HFF-Myc (cell line): ENCODE results near the gene CD248.

ENCODE experiments used
- DNase-seq: peaks from one replicate; pipeline ENCODE4 v3.0.0-alpha.2; 2011; ENCODE audit warnings: low read depth; ENCODE audit errors: extremely low read depth
- H3K4me3 ChIP-seq: replicated peaks from 2 replicates; pipeline ENCODE4 v1.5.1; 2011; ENCODE audit warnings: low read depth, mild to moderate bottlenecking, control low read depth, low read length
- TF ChIP-seq, protein P1 (sequence below): IDR thresholded peaks from 2 replicates; pipeline ENCODE4 v1.5.1; 2012; ENCODE audit warnings: mild to moderate bottlenecking, low read depth, low read length, control low read depth; ENCODE audit errors: missing control alignments

Gene CD248

GRCh38 chr11:66318600-66318970 is 1.7 kb upstream of the CD248 start:
- no peak for DNase-seq
- TF ChIP-seq, protein P1, sequence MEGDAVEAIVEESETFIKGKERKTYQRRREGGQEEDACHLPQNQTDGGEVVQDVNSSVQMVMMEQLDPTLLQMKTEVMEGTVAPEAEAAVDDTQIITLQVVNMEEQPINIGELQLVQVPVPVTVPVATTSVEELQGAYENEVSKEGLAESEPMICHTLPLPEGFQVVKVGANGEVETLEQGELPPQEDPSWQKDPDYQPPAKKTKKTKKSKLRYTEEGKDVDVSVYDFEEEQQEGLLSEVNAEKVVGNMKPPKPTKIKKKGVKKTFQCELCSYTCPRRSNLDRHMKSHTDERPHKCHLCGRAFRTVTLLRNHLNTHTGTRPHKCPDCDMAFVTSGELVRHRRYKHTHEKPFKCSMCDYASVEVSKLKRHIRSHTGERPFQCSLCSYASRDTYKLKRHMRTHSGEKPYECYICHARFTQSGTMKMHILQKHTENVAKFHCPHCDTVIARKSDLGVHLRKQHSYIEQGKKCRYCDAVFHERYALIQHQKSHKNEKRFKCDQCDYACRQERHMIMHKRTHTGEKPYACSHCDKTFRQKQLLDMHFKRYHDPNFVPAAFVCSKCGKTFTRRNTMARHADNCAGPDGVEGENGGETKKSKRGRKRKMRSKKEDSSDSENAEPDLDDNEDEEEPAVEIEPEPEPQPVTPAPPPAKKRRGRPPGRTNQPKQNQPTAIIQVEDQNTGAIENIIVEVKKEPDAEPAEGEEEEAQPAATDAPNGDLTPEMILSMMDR: no peak
- no peak overlapping the region for H3K4me3 ChIP-seq

DNA sequence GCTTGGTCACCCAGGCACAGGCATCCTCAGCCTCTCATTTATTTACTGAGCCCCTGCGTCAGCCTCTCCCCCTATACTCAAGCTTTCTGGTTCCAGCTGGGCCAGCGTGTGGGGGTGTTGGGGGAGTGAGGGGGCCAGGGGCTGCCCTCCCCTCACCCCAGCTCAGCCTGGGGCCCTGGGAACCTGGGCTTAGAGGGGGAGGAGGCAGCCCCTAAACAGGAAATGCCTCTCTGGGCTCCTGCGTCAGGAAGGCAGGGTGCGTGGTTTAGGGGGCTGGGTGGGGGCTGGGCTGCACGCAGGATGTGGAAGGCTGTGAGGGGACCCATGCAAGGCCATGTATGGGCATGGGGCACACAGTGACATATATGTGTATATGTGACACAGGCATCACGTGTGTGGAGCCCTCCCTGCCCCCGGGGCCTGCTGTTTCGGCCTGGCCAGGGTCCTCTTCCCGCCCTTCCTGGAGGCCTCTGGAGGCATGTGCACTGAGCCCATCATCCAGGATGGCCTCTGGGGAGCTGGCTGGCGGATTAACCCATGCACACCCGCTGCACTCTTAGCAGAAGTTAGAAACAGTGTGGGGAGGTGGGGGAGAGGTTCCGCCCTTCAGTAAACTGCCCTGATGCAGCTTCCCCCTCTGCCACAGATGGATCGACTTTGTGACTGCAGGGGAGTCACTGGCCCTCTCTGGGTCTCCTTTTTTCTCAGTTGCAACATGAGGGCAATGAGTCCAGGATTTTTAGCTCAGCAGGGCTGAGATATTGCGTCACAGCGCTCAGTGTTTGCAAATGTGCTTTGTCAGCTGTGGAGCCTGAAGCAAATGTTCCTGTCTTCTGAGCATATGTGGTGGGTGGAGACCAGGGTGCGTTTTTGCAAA is 1.1 kb upstream of the CD248 start:
- peak overlapping the region; percentile 4; the same call in 1 of the 2 replicates for H3K4me3 ChIP-seq
- DNase-seq: peak; percentile 57
- TF ChIP-seq, protein P1: no peak

- peak; percentile 36 for DNase-seq
- H3K4me3 ChIP-seq: no peak overlapping the region; the same call in 1 of the 2 replicates
Measured at GRCh38 chr11:66317322-66317722, 478 bp upstream of the CD248 start.

DNA sequence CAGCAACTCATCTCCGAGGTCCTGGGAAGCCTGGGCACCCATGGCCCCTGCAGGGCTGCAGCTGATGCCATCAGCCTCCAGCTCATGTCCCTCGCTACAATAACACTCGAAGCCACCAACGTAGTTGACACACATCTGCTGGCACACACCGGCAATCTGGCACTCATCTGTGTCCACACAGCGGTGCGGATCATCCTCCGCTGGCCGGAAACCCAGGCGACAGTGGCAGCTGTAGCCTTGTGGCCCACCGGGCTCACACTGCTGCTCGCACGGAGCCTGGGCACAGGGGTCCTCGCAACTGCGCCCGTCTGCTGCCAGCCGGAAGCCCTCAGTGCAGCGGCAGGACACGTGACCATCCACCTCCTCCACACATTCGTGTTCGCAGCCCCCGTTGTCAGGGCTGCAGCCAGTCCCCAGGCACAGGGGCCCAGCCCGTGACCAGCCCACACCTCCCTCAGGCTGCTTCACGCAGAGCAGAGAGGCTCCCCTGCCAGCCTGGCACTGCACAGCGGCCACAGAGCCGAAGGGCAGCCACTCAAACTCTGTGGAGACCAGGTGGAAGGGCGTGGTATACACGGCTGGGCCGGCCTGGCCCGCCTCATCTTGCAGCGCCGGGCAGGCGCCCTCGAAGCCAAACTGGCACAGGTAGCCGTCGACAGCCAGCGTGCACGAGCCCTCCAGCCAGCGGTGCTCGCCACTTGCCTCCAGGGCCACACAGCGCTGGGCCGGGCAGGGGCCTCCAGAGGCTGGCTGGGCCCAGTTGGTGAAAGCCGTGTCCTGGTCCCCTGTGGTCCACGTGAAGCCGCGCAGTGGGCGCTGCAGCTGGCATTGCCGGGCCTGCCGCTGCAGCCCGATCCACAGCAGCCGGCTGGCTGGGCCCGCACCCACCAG is 678 bp downstream of the CD248 start:
- no peak for DNase-seq
- TF ChIP-seq, protein P1: no peak
- H3K4me3 ChIP-seq: peak overlapping the region; percentile 58

More at GRCh38 chr11:66317322-66317722, 478 bp upstream of the CD248 start:
- TF ChIP-seq, protein P1: no peak

- TF ChIP-seq, protein P1: no peak
- peak overlapping the region; percentile 58 for H3K4me3 ChIP-seq
- no peak for DNase-seq
Measured at GRCh38 chr11:66315498-66315885, 1.4 kb downstream of the CD248 start.

DNA sequence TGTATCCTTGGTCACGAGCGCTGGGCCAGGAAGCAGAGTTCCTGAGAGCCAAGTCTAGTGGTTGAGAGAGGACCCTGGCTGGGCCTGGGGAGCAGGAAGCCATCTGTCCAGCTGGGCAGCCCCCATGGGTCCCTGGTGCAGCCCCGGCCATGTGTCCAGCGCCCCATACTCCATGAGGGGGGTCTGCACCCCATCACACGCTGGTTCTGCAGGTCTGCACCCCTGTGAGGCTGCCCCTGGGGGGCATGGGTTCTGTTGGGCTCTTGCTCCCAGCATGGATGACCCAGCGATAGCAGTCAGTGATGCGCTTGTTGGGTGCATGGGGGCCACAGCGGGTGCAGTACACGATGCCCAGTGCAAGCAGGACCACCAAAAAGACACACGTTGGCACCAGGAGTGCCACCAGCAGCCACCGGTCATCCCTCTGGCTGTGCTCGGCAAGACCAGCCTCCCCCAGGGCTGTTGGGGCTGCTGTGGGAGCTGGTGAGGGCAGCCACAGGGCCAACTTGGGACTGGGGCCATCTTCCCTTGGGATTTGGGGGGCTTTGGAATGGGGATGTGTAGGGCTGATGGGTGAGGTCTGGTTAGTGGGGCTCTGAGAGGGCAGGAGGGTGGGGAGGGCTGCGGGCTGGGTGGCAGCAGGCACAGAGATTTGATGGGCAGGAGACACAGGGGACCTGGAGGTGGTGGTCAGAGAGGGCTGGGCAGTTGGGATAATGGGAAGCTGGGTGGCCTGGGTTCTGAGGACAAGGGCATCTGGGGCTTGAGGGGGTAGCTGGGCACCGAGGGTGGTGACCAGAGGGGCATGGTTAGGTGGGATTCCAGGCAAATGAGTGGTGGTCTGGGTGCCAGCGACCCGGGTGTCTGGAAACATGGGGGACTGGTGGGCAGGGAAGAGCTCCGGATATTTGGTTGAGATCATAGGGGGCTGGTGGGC is 2.0 kb downstream of the CD248 start:
- peak overlapping the region; percentile 58 for H3K4me3 ChIP-seq
- no peak for DNase-seq
- TF ChIP-seq, protein P1: no peak
